ENCODE data around the gene F10.

Gene F10

DNA sequence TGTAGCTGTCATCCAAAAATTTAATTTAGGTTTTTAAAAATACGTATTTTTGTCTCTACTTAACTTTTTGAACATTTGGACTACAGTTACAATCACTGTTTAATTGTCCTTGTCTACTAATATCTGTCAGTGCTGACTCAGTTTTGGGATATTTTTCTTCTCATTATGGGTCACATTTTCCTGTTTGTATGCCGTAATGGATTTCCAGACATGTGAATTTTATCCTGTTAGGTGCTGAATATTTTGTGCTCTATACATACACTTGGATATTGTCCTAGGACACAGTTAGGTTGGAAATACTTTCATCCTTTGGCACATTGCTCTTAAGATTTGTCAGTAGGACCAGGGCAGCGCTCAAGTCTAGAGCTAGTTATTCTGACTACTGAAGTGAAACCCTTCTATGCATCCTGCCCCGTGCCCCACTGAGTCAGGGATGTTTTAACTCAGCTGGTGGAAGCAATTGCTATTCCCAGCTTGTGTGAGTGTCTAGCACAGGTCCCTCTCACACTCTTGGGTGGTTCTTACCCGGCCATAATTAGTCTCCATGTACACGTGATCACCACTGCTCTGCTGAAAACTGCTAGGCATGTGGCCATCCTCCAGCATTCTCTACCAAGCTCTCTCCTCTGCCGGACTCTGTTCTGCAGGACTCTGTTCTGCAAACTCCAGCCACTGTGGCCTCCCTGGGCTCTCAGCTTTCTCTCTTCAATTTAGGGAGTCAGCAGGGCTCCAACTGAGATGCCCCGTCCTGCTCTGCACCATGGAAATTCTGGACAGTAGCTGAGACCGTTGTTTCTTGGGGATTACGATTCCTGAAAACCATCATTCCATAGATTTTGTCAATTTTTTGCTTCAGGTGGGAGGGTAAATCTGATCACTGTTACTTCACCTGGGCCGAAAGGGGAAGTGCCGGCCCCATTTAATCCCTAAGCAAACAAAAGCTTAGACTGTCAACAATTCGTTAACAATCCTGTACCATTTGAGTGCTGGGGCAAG is 47.0 kb downstream of the F10 start:
- no peak for DNase-seq (ENCODE audit: low read depth in 2 of 2)

- DNase-seq (ENCODE audit: low read depth in 2 of 2) = no peak
Measured at GRCh38 chr13:113170511-113170910, 47.9 kb downstream of the F10 start.

DNA sequence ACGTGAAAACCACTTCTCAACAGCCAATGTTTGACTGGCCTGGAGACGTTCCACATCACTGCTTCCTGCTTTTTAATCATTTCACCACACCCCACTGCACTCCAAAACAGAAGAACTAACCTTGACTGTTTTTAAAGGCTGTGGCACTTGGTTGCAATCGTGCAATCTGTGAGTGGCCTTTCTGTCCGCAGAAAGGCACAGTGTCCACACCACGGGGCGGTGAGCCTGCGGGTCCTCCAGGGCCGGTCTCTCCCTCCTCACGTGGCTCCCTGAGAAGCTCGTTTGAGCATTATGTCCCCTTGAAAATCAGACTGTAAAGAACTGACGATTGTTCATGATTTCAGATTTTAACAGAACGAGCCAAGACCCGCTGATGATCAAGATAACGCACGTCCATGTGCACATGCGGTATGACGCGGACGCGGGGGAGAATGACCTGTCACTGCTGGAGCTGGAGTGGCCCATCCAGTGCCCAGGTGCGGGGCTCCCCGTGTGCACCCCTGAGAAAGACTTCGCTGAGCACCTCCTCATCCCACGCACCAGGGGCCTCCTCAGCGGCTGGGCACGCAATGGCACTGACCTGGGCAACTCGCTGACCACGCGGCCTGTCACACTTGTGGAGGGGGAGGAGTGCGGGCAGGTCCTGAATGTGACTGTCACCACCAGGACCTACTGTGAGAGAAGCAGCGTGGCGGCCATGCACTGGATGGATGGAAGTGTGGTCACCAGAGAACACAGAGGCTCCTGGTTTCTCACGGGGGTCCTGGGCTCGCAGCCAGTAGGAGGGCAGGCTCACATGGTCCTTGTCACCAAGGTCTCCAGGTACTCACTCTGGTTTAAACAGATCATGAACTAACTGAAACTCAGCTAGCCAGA is 48.9 kb downstream of the F10 start:
- no peak for DNase-seq (ENCODE audit: low read depth in 2 of 2)

- no peak for DNase-seq (ENCODE audit: low read depth in 2 of 2)
Measured at GRCh38 chr13:113172419-113172926, 49.9 kb downstream of the F10 start.

GRCh38 chr13:113176280-113176679 is 53.7 kb downstream of the F10 start:
- DNase-seq (ENCODE audit: low read depth in 2 of 2) = no peak

DNA sequence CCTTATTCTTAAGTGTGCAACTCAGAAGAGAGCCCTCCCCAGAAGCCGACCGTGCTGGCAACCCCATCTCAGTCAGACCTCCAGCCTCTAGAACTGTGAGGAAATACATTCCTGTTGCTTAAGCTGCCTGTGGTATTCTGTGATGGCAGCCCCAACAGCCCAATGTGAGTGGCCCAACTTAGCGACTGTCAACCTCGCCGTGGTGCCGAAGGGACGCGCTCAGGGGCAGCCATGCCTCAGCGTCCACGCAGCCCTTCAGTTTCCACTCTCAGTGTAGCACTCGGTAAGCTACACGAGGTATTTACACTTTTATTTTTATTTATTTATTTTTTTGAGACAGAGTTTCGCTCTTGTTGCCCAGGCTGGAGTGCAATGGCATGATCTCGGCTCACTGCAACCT is 54.2 kb downstream of the F10 start:
- no peak for DNase-seq (ENCODE audit: low read depth in 2 of 2)

GRCh38 chr13:113178070-113178895 is 55.7 kb downstream of the F10 start:
- no peak for DNase-seq (ENCODE audit: low read depth in 2 of 2)

- DNase-seq (ENCODE audit: low read depth in 2 of 2) = no peak
Measured at GRCh38 chr13:113178896-113179167, 56.2 kb downstream of the F10 start.

GRCh38 chr13:113179374-113180230 is 57.0 kb downstream of the F10 start:
- no peak for DNase-seq (ENCODE audit: low read depth in 2 of 2)

GRCh38 chr13:113182046-113182445 is 59.4 kb downstream of the F10 start:
- no peak for DNase-seq (ENCODE audit: low read depth in 2 of 2)

GRCh38 chr13:113183450-113184129 is 61.0 kb downstream of the F10 start:
- DNase-seq (ENCODE audit: low read depth in 2 of 2) = no peak

DNA sequence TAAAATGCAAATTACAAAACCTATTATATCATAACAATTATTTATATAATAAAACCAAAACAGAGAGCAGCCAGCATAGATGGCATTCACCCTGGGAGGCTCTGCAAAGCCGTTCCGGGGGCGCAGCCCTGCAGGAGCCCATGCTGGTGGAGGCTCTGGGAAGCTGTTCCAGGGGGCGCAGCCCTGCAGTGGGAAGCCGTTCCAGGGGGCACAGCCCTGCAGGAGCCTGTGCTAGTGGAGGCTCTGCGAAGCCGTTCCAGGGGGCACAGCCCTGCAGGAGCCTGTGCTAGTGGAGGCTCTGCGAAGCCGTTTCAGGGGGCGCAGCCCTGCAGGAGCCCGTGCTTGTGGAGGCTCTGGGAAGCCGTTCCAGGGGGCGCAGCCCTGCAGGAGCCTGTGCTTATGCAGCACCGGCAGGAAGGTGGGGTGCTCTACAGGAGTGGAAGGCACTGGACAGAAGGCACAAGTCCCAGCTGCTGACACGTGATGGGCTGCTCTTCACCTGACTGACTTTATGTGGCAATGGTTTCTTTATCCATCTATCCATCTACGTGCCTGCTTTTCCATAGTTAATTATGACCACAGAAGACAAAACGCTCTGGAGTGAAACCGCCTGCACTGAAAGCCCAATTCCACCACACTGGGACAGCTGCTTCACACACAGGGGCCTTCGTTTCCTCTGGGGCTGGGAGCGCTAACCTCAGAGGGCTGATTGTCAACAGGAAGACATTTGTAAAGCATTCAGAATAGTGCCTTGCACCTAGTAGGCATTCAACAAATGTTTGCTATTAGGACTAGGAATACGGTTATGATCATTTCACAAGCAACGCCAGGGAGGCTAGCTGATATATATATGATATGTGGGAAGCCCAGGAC is 62.2 kb downstream of the F10 start:
- no peak for DNase-seq (ENCODE audit: low read depth in 2 of 2)

GRCh38 chr13:113186061-113186900 is 63.7 kb downstream of the F10 start:
- DNase-seq (ENCODE audit: low read depth in 2 of 2) = no peak

DNA sequence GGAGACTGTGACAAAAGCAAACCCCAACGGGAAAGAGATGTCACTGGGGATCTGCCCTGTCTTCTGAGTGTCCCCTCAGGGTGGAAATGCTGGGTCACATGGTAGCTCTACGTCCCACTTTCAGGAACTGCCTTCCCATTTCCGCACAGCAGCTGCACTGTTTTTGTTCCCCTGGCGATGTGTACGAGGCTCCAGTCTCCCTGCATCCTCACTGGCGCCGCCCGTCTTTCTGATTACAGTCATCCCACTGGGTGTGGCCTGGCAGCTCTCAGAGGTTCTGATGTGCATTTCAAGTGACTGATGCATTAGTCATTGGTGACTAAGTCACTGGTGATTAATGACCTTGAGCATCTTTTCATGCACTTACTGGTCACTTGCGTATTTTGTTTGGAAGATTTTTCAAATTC is 64.7 kb downstream of the F10 start:
- peak; percentile 52 to 62 for DNase-seq (ENCODE audit: low read depth in 2 of 2)

- no peak for DNase-seq (ENCODE audit: low read depth in 2 of 2)
Measured at GRCh38 chr13:113187883-113188665, 65.5 kb downstream of the F10 start.

DNA sequence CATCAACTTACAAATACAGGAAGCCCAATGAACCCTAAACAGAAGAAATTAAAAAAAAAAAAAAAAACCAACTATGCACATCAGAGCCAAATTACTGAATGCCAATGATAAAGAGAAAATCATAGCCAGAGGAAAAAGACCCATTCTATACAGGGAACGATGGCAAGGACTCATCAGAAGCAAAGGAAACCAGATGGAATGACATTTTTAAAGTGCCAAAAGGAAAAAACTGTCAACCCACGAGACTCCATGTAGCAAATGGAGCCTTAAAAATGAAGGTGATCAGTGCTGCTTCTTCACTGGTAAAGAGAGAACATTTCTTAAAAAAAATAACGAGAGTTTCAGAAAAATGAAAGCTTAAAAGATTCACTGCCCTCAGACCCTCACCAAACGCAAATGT is 67.6 kb downstream of the F10 start:
- no peak for DNase-seq (ENCODE audit: low read depth in 2 of 2)

- no peak for DNase-seq (ENCODE audit: low read depth in 2 of 2)
Measured at GRCh38 chr13:113192279-113192678, 69.7 kb downstream of the F10 start.
